Osteocyte (in vitro differentiated cells): Measurements from ENCODE around the gene OR10H2. TPM values are rescaled to one million over a fixed set of nuclear protein-coding genes. Genes with fewer than 3 reads are reported as not detected.

ENCODE experiments used
- DNase-seq: peaks from one replicate; pipeline ENCODE4 v3.0.0; 2021; ENCODE audit warnings: mixed read lengths; ENCODE audit not compliant: unreplicated experiment; ENCODE audit errors: extremely low spot score
- H3K27ac Mint-ChIP-seq: one replicate; pipeline ENCODE4 v1.8.0; 2021; ENCODE audit warnings: mild to moderate bottlenecking, mixed read lengths; ENCODE audit not compliant: unreplicated experiment
- H3K27me3 Mint-ChIP-seq: one replicate; pipeline ENCODE4 v1.8.0; 2021; ENCODE audit warnings: mixed read lengths; ENCODE audit not compliant: unreplicated experiment
- H3K36me3 Mint-ChIP-seq: one replicate; pipeline ENCODE4 v1.8.0; 2021; ENCODE audit warnings: mixed read lengths; ENCODE audit not compliant: unreplicated experiment
- H3K4me1 Mint-ChIP-seq: one replicate; pipeline ENCODE4 v1.8.0; 2021; ENCODE audit warnings: mixed read lengths; ENCODE audit not compliant: unreplicated experiment
- H3K4me3 Mint-ChIP-seq: one replicate; pipeline ENCODE4 v1.8.0; 2021; ENCODE audit warnings: mild to moderate bottlenecking, moderate library complexity, mixed read lengths; ENCODE audit not compliant: unreplicated experiment
- H3K9me3 Mint-ChIP-seq: one replicate; pipeline ENCODE4 v1.8.0; 2021; ENCODE audit warnings: mixed read lengths; ENCODE audit not compliant: unreplicated experiment
- CTCF ChIP-seq: fragments of 200-600 bp; sonication (generic); IDR thresholded peaks from 2 replicates; pipeline ENCODE4 v1.5.0; 2021; ENCODE audit warnings: antibody characterized with exemption, mild to moderate bottlenecking, moderate library complexity
- total RNA-seq: library from RNA; stranded (reverse); gene quantifications from 2 replicates; pipeline ENCODE4 v1.2.1, GENCODE V29; 2021

Gene OR10H2
- total RNA-seq, 1 donor from 2014 or later = not detected

DNA sequence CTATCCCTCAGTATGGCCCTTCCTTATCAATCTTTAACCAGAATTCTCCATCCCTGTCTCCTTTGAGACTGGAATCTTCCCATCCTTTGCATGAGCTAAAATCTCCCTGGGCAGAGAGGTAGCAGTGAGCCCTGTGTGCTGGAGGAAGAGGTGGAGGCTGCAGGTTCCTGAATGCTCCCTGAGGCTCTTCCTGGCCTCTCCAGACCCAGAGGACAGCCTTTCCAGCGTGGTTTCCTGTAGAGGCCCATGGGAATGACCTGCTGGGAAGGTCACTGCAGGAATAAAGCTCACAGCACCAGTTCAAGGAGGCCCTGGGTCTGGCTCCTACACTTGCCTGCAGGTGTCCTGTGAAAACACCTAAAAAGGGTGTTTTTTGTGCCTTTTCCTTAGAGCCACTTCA, 4.6 kb downstream of the OR10H2 start:
- no peak for TF ChIP-seq CTCF
- H3K27ac Mint-ChIP-seq = no peak overlapping the region
- DNase-seq = no peak
- no peak overlapping the region for H3K4me3 Mint-ChIP-seq
- peaks cover 24% of the 10 kb centered on the region for H3K9me3 Mint-ChIP-seq
- H3K27me3 Mint-ChIP-seq = no peaks in the 10 kb centered on the region
- no peaks in the 10 kb centered on the region for H3K36me3 Mint-ChIP-seq
- H3K4me1 Mint-ChIP-seq = no peaks in the 10 kb centered on the region

DNA sequence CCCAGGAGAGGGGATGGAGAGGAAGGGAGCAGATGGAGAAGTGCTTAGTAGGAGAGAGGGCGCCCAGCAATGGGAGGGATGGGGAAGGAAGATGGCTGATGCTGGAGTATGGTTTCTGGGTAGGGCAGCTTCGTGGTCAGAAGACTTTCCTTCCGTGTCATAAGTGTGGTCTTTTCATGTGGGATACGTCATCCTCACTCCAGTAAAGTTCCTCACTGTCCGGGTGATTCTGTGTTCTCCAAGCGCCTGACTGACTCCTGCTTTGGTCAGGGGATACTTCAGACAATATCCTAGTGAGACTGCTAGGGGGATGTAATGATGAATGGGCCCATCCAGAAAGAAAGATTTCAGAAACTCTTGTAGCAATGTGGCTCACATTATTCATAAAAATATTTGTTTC, 6.1 kb downstream of the OR10H2 start:
- Mint-ChIP-seq H3K4me1 (no peaks in the 10 kb centered on the region), H3K27ac (no peak overlapping the region), H3K9me3 (peaks cover 28% of the 10 kb centered on the region), H3K36me3 (no peaks in the 10 kb centered on the region), H3K27me3 (no peaks in the 10 kb centered on the region), H3K4me3 (no peak overlapping the region)
- no peak for TF ChIP-seq CTCF
- DNase-seq = no peak

GRCh38 chr19:15737722-15738121, 9.9 kb downstream of the OR10H2 start, which contains the start of gene OR10H3:
Gene OR10H3, plus strand, starts transcription at chr19:15737985. Its CDS starts 3,408 bp downstream, at chr19:15741393.
- Mint-ChIP-seq H3K4me1 (no peaks in the 10 kb centered on the region), H3K27me3 (no peaks in the 10 kb centered on the region), H3K27ac (no peak within 1 kb of the TSS), H3K36me3 (no peaks in the 10 kb centered on the region), H3K9me3 (peaks cover 28% of the 10 kb centered on the region), H3K4me3 (no peak within 1 kb of the TSS)
- TF ChIP-seq CTCF = no peak
- no peak for DNase-seq

- no peaks in the 10 kb centered on the region for H3K4me1 Mint-ChIP-seq
- no peak for TF ChIP-seq CTCF
- no peak overlapping the region for H3K27ac Mint-ChIP-seq
- no peak overlapping the region for H3K4me3 Mint-ChIP-seq
- no peak for DNase-seq
- H3K36me3 Mint-ChIP-seq = no peaks in the 10 kb centered on the region
- peaks cover 33% of the 10 kb centered on the region for H3K9me3 Mint-ChIP-seq
- no peaks in the 10 kb centered on the region for H3K27me3 Mint-ChIP-seq
Measured at GRCh38 chr19:15740785-15741184, 13.0 kb downstream of the OR10H2 start.

- peaks cover 11% of the 10 kb centered on the region for H3K9me3 Mint-ChIP-seq
- no peak overlapping the region for H3K27ac Mint-ChIP-seq
- H3K36me3 Mint-ChIP-seq = no peaks in the 10 kb centered on the region
- H3K4me3 Mint-ChIP-seq = no peak overlapping the region
- H3K4me1 Mint-ChIP-seq = no peaks in the 10 kb centered on the region
- no peaks in the 10 kb centered on the region for H3K27me3 Mint-ChIP-seq
- no peak for DNase-seq
- no peak for TF ChIP-seq CTCF
Measured at GRCh38 chr19:15748239-15748638, 20.4 kb downstream of the OR10H2 start.
